Erythroblast (primary cell): Measurements from ENCODE around the gene FUBP1.

ENCODE experiments used
- GATA1 ChIP-seq: IDR thresholded peaks from 2 replicates; pipeline ENCODE4 v1.6.1; 2011; ENCODE audit warnings: low read depth, mild to moderate bottlenecking, control low read depth, low read length, moderate library complexity
- POLR2A ChIP-seq: IDR thresholded peaks from 2 replicates; pipeline ENCODE4 v1.6.1; 2011; ENCODE audit warnings: mild to moderate bottlenecking, low read length

GRCh38 chr1:78006521-78006920, 27.6 kb upstream of the FUBP1 start:
- TF ChIP-seq POLR2A (no peak), GATA1 (no peak)
